Renal cortex interstitium (tissue), 15 donors: ENCODE results near the gene RADX. TPM values are rescaled to one million over a fixed set of nuclear protein-coding genes. Genes with fewer than 3 reads are reported as not detected.
A peak's percentile ranks its signal among the peaks of the same experiment; 100 is the strongest.

Source experiments
- DNase-seq, 11 donors: peaks; one replicate each; pipeline ENCODE4 v3.0.0-alpha.2; 2013; ENCODE audit warnings: low read depth in 9 of 11, low spot score in 4 of 11; ENCODE audit errors: extremely low read depth in 1 of 11
- long read RNA-seq, 16 experiments: transcript quantifications; one replicate each; lab custom pipeline, GENCODE V29; 2026
- polyA plus RNA-seq, 3 donors: library from polyadenylated mRNA; unstranded; fragments of 120-200 nt; gene quantifications; one replicate each; pipeline ENCODE4 v1.2.1, GENCODE V29; 2013; ENCODE audit not compliant: insufficient read length in 3 of 3

RADX gene, protein sequence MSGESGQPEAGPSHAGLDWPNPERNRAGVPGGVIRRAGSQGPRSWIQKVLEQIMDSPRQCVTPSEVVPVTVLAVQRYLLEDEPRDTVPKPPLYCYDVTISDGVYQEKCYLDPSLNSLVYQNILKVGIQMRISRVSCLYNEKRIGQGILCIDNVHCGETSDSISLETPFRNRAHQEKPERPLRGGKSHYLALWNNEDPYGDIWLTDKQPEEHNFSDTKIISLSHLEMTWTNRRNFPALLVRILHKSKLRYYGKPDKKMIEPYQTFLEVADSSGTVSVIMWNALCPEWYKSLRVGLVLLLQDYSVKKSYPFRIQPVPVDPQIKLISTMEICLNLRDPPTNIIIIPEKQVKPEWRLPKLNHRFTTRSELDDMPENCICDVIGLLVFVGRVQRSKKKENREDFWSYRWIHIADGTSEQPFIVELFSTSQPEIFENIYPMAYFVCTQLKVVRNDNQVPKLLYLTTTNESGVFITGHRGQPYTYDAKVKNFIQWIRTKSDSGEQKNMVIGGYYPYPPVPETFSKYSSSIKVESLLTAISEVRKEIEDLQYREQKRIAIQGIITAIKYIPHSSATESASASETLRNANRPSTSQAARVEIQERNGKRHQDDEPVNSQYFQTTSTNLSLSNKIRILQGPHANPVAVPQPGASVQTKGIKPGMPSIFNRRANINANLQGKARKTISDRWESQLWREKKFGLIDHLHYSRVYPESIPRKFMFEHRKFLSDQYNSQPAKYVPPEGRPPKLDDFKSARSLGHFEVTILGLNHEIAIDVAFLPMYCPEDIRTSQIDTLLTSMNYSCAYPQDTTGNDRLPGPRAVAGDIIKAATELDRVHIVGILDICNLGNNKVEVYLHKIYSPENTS
- polyA plus RNA-seq: 1 to 10 TPM; 3.2 to 5.5 (median 5.2) TPM
- long read RNA-seq, donor 1: 0 reads
- long read RNA-seq, donor 2: 0 reads
- long read RNA-seq, donor 3: 0 reads
- long read RNA-seq, donor 4: 0 reads
- long read RNA-seq, donor 5, partial matches to known transcripts: 0 of 1 reads
- long read RNA-seq, donor 5, other reads (novel, unspliced or antisense): 0 of 1 reads
- long read RNA-seq, donor 6: 0 reads
- long read RNA-seq, donor 7: 0 reads
- long read RNA-seq, donor 8: 0 reads
- long read RNA-seq, donor 9, partial matches to known transcripts: 0 of 1 reads
- long read RNA-seq, donor 9, other reads (novel, unspliced or antisense): 0 of 1 reads
- long read RNA-seq, donor 10, partial matches to known transcripts: 0 of 1 reads
- long read RNA-seq, donor 10, other reads (novel, unspliced or antisense): 0 of 1 reads
- long read RNA-seq, donor 11: 0 reads
- long read RNA-seq, donor 12: 0 reads
- long read RNA-seq, donor 13, partial matches to known transcripts: 0 of 1 reads
- long read RNA-seq, donor 13, other reads (novel, unspliced or antisense): 0 of 1 reads
- long read RNA-seq, donor 14: 0 reads
- long read RNA-seq, donor 15: 0 reads
- long read RNA-seq, donor 16, partial matches to known transcripts: 0 of 2 reads
- long read RNA-seq, donor 16, other reads (novel, unspliced or antisense): 0 of 2 reads

DNA sequence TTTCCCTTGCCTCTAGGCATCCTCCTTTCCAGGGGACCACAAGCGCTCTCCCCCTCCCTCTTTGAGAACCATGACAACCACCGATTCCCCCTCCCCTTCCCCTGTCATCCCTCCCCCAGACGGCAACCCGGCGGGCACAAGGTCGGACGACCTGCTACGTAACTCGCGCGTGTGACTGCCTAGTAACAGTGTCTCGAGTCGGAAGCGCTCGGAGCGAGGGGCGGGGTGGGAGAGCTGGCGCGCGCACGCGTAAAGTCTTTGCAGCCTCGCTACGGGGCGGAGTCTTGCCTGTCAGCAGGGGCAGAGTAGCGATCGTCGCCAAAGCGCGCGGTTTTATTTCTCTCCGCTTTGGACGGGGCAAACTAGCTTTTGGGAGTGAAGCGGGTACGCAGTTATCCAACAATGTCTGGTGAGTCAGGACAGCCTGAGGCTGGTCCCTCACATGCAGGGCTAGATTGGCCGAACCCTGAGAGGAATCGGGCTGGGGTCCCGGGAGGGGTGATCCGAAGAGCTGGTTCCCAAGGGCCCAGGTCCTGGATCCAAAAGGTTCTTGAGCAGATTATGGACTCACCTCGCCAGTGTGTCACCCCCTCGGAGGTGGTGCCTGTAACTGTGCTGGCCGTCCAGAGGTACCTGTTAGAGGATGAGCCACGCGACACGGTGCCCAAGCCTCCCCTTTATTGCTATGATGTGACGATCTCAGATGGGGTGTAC, at the start of gene RADX:
Gene RADX (plus strand): TSS at position 300 of the 714 bp plus-strand sequence. CDS start 103 bp downstream, at position 403.
- peak in 10 of 11 donors; percentile 25 to 71 (median 54) for DNase-seq

DNA sequence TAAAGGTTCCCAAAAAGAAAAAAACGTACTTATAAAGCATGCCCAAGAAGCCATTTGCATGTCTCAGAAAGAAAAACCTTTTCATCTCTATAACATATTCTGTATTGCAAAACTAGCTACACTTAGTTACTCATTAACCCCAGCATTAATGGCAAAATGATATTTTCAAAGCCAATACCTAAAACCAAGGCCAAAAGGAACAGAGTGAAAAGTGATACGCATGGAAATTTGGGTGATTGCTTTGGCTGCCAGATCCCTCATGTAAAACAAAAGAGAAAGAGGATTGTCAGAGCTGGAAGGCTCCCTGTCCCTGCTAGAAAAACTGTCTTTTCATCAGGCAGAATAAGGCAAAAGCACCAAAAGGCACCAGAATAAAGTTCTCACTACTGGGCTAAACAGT, 46.8 kb upstream of the RADX start:
- DNase-seq: no peak

DNA sequence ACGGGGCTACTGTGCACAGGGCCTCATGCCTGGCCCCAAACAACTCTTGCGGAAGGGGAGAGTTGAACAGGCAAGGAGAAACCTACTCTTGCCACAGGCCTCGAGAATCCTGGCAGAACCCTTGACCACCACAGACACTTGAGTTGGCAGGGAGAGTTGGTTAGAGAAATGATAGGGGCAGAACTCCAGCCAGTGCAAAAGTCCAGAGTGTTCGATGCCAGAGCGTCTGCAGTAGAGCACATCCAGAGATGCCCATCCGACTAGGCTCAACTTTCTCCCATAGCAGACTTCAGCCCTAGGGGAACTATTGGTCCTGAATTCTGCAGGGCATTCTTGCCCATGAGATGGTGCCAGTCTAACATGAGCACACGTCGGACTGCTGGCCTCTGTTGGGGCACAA, 45.4 kb upstream of the RADX start:
- DNase-seq: no peak

DNA sequence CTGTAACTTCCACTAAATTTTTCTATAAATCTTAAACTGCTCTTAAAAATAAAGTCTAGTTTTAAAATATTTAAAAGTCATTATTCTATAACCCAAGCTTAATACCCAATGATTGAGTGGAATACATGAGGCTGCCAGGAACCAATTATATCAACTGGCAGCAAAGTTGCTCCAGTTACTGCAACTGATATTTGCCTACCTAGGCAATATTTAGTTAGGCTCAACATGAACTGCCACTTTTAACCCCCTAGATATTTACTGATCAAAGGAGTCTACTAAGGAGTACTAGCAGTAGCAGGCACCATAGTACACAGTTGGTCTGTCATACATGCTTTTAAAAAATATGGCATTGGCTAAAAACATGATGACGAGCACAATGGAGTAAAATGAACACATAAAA, 29.9 kb upstream of the RADX start:
- no peak for DNase-seq

DNA sequence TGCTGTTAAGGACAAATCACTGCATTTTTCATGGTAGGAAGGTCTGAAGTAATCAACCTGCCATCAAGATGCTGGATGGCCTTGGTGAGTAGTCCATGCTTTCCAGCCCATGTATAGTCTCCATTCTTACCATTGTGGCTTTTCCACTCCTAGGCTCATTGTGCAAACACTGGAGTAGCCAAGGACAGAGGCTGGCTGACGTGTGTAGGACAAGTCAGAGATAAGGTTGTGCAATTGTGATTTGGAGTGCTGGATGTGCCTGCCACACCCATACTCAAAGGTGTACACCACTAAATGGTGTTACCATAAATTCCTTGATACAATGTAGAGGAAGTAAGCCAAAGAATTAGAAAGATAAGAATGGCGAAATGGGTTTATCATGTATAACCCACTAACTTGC, 26.3 kb upstream of the RADX start:
- DNase-seq: no peak

DNA sequence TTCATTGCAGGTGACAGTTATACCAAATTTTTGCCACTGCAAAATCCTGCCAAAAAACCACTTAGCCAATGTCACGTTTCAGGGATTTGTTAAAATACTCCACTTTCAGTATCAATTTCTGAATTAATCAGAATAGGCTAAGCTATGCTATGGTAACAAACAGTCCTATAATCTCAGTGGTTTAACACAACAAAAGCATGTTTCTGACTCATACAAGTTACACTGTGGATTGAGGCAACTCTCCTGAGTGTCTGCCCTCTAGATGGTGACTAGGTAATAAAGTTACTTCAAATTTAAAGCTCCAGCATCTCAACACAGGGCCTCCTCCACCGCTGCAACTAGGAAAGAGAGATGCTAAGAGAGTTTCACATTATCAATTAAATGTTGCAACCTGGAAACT, 23.0 kb upstream of the RADX start:
- DNase-seq: no peak

DNA sequence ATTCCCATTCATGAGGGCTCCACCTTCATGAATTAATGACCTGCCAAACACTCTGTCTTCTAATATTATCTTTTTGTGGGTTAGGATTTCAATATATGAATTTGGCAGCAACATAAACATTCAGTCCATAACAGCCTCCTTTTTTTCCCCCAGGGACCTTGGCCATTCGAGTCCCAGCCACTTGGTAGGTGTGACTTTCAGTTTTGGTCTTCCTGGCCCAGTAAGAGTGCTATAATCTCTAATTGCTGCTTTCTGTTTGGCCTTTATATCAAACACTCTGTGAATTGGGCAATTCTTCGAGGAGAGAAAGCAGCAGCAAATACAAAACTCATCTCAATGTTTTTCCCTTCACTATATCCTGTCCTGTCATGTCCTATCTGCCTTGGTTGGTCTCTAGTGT, 12.4 kb upstream of the RADX start:
- DNase-seq: no peak

DNA sequence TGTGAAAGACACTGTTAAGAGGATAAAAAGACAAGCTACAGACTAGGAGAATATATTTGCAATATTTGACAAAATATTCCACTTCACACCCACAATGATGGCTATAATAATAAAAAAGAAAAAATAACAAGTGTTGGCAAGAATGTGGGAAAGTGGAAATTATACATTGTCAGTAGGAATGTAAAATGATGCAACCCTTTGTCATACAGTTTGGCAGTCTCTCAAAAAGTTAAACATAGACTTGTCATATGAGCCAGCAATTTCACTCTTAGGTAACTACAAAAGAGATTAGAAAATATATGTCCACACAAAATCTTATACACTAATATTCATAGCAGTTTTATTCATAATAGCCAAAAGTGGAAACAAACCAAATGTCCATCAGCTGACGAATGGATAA, 5.2 kb upstream of the RADX start:
- no peak for DNase-seq

DNA sequence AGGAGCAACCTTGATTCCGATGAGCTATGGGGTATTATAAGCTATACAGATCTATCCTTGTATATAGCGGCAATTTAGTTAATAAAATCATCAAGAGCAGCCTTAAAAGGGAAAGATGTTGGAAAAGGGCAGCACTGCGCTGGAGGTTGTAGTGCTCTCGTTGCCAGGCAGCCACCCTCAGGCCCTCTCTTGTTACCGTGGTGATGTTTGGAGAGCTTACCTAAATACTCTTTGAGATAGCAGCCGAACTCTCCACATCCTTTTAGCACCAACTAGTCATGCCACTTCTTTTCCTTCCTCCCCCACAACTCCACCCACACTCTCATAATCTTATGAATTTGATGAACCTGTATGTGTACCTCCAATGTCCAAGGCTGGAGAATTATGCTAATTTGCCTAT, 3.8 kb upstream of the RADX start:
- no peak for DNase-seq

DNA sequence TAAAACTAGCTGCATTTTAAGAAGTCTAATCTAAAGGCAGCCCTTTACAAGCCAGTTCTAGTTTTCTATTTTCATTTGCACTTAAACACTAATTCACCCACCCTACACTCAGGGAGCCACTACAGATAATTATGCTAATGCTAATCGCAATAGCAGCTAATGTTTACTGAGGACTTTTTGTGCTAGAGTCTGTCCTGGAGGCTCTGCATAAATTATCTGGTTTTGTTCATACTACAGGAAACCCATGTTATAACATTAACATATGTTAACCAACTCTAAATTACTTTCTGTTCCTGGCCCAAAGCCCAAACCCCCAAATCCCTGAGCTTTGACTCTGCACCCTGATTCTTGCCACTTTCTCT, 480 bp upstream of the RADX start:
- no peak for DNase-seq

DNA sequence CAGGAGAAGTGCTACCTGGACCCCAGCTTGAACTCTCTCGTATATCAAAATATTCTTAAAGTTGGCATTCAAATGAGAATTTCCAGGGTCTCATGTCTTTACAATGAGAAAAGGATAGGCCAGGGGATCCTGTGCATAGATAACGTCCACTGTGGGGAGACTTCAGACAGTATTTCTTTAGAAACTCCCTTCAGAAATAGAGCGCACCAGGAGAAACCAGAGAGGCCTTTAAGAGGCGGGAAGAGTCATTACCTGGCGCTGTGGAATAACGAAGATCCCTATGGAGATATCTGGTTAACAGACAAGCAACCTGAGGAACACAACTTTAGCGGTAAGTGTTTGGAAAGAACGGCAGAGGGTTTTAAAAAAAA, 600 bp downstream of the RADX start:
- DNase-seq: no peak

DNA sequence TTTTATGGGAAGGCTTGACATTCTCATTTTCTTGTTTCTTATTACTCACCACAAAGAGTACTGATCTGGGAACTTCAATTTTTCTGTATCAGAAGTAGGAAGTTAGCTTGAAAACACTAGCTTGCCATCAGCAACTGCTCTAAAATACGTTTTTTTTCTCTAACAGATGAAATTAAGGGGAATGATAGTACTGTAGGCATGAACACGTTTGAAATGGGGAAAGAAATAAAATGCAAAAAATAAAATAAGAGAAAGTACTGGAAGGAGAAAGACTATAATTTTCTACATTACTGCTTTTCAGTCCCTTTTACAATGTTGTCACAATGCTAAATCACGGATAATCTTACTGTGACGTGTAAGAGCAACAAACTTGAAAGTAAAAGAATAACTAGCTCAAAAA, 1.5 kb downstream of the RADX start:
- no peak for DNase-seq

DNA sequence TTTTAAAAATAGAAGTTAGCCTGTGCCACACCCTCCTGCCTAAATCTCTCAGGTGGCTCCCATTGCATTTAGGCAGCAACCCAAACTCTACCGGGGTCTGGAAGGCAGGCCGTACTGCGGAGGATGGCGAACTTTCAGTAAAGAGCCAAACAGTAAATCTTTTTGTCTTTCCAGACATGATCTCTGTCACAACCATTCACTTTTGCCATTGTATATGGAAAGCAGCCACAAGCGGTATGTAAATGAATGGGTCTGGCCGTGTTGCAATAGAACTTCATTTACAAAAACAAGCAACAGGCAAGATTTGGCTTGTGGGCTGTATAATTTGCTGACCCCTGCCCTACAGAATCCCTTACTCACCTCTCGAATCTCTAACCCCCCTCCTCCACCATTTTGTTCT, 3.3 kb downstream of the RADX start:
- no peak for DNase-seq

DNA sequence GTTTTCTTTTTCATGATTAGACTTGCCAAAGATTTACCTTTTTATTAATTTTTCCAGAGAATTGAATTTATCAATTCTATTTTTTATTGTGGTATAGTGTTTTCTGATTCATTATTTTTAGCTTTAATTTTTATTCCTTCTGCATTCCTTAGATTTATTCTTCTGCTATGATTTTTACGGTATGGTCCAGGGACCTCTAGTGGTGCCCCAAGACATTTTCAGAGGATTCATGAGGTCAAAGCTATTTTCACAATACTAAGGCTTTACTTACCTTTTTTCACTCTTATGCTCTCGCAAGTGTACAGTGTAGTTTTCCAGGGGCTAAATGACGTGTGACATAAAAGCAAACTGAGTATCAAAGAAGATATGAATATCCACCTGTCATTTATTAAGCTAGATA, 8.0 kb downstream of the RADX start:
- no peak for DNase-seq

DNA sequence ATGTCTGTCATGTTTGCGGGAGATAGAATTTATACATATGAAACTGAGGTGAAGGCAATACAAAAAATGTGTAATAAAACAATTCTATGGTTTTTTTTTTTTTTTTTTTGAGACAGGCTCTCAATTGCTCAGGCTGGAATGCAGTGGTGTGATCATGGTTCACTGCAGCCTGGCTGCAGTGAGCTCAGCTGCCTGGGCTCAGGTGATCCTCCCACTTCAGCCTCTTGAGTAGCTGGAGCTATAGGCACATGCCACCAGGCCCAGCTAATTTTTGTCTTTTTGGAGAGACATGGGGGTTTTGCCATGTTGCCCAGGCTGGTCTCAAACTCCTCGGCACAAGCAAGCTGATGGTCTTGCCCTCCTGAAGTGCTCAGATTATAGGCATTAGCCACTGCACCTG, 10.1 kb downstream of the RADX start:
- no peak for DNase-seq

DNA sequence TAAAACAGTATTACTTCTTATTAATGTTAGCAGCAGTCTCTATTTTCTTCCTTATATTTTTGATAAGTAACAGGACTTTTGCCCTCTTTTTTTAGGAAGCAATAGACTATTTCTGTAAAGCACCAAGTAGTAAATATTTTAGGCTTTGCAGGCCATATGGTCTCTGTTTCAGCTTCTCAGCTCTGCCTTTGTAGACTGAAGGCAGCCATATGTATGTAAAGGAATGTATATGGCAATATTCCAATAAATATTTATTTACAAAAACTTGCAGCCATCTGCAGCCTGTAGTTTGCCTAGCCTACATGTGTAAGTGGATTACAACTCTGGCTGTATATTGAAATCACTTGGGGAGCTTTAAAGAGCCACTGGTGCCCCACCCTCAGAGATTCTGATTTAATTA, 15.0 kb downstream of the RADX start:
- no peak for DNase-seq

DNA sequence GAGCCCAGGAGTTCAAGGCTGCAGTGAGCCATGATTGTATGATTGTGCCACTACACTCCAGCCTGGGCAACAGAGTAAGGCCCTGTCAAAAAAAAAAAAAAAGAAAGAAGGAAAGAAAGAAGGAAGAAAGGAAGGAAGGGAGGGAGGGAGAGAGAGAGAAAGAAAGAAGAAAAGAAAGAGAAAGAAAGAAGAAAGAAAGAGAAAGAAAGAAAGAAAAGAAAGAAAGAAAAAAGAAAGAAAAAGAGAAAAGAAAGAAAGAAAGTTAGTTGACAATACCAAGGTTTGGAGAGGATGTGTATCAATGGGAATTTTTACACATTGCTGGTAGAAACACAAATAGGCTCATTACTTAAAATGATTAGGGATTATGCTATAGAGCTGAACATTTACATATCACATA, 19.8 kb downstream of the RADX start:
- no peak for DNase-seq

DNA sequence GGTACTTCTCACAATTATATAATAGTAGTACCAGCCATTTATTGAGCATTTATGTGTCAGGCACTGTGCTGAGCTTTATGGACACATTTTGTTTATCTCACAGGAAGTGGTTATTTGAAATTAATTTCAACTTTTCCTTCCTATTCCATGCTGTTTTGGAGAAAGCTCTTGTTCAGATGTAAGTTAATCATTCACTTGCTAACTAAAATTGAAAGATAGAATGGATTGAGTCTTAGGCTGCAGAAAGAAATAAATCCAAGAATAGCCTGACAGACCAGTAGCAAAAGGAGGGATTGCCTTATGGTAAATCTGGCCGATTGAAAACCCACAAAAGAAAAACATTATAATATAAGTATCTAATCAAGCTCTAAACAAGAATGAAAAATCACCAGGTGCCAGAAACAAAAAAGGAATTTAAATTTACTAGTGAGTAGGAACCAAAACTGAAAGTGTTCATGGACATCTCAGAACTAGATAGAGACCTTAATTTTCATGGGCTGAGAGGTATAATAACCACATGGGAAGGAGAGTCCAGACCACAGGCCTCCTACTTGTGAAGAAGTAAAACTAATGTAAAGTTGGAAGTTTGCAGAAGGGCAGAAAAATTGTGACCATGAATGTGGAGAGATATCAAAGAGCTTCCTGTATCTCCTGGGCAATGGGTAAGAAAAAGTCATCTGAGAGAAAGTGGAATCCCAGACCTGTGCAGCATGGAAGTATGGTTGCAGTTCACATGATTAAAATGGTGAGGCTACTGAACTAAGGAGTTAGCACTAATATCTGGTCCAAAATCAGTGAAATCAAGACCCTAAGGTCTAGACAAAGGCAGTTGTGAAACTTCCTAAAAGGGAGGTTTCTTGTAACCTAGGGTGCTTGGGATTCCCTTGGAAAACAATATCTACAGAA, 38.0 kb downstream of the RADX start:
- no peak for DNase-seq
